Activated naive CD4-positive, alpha-beta T cell treated with anti-CD3 and anti-CD28 coated beads, Interleukin-2, amount 10 ng/mL, durations not matched to agents 7 days and 5 days (primary cell): Measurements from ENCODE around the gene MAP2K7.
"Not testable (repeated sequence)": the region's sequence is repeated elsewhere in the genome, so short reads cannot be mapped to it uniquely, and the experiment has no call there.

ENCODE experiments used
- CTCF ChIA-PET: fragments of 350-600 bp; sonication (Branson Sonifier 250); formaldehyde crosslinking; loops from one replicate; lab custom pipeline; 2021; ENCODE audit warnings: antibody characterized with exemption; lab: Charles Lee
- DNase-seq: peaks from one replicate; pipeline ENCODE4 v3.0.0-alpha.2; 2020
- H3K27ac Mint-ChIP-seq: one replicate; pipeline ENCODE4 v1.8.0; 2021; ENCODE audit warnings: mild to moderate bottlenecking, moderate library complexity, mixed read lengths
- H3K27me3 Mint-ChIP-seq: one replicate; pipeline ENCODE4 v1.8.0; 2021; ENCODE audit warnings: mild to moderate bottlenecking, mixed read lengths
- H3K36me3 Mint-ChIP-seq: one replicate; pipeline ENCODE4 v1.8.0; 2021; ENCODE audit warnings: mixed read lengths
- H3K4me1 Mint-ChIP-seq: one replicate; pipeline ENCODE4 v1.8.0; 2021; ENCODE audit warnings: mixed read lengths
- H3K4me3 Mint-ChIP-seq: one replicate; pipeline ENCODE4 v1.8.0; 2021; ENCODE audit warnings: mild to moderate bottlenecking, moderate library complexity, mixed read lengths
- H3K9me3 Mint-ChIP-seq: one replicate; pipeline ENCODE4 v1.8.0; 2021; ENCODE audit warnings: mixed read lengths

The MAP2K7 gene

GRCh38 chr19:7903244-7904073 lies at the start of gene MAP2K7:
MAP2K7 (plus strand) TSS chr19:7903877; CDS start chr19:7903945, 68 bp downstream.
- DNase-seq, result peak; percentile 100
- CTCF ChIA-PET, result interaction anchor here (0.8 to 2.0 kb wide), 6 partner anchors 17 to 85 kb away, joined by 3 to 9 read pairs (median 5); partner anchors contain the start of genes SNAPC2 and TIMM44
- Mint-ChIP-seq H3K4me1 (peaks cover 38% of the 10 kb centered on the region), H3K27ac (peak within 1 kb of the TSS; percentile 92), H3K36me3 (peaks cover 9% of the 10 kb centered on the region), H3K27me3 (peaks cover 15% of the 10 kb centered on the region), H3K9me3 (no peaks in the 10 kb centered on the region), H3K4me3 (peak within 1 kb of the TSS; percentile 85)

- Mint-ChIP-seq H3K4me1 (peaks cover 4% of the 10 kb centered on the region), H3K36me3 (no peaks in the 10 kb centered on the region), H3K9me3 (no peaks in the 10 kb centered on the region), H3K27ac (no peak overlapping the region), H3K4me3 (no peak overlapping the region), H3K27me3 (peaks cover 21% of the 10 kb centered on the region)
- CTCF ChIA-PET, result no interaction called here
- DNase-seq, result no peak
These were observed 48.1 kb upstream of the MAP2K7 start for GRCh38 chr19:7855426-7856108.

- no peak overlapping the region for H3K27ac Mint-ChIP-seq
- DNase-seq, result no peak
- peaks cover 4% of the 10 kb centered on the region for H3K4me1 Mint-ChIP-seq
- no peaks in the 10 kb centered on the region for H3K36me3 Mint-ChIP-seq
- peaks cover 27% of the 10 kb centered on the region for H3K27me3 Mint-ChIP-seq
- no peak overlapping the region for H3K4me3 Mint-ChIP-seq
- H3K9me3 Mint-ChIP-seq, result no peaks in the 10 kb centered on the region
- CTCF ChIA-PET, result no interaction called here
These were observed 47.5 kb upstream of the MAP2K7 start for GRCh38 chr19:7856109-7856591.

GRCh38 chr19:7856679-7857663 lies 46.7 kb upstream of the MAP2K7 start:
- Mint-ChIP-seq H3K9me3 (no peaks in the 10 kb centered on the region), H3K36me3 (no peaks in the 10 kb centered on the region), H3K27ac (no peak overlapping the region), H3K4me1 (peaks cover 4% of the 10 kb centered on the region), H3K27me3 (peaks cover 35% of the 10 kb centered on the region), H3K4me3 (no peak overlapping the region)
- DNase-seq, result no peak
- CTCF ChIA-PET, result interaction anchor here (2.0 kb wide), 1 partner anchor 12 kb away, joined by 8 read pairs; no protein-coding TSS in a partner anchor

- Mint-ChIP-seq H3K4me1 (peaks cover 6% of the 10 kb centered on the region), H3K27me3 (peaks cover 43% of the 10 kb centered on the region), H3K36me3 (no peaks in the 10 kb centered on the region), H3K4me3 (no peak overlapping the region), H3K9me3 (no peaks in the 10 kb centered on the region), H3K27ac (no peak overlapping the region)
- DNase-seq, result no peak
- CTCF ChIA-PET, result interaction anchor here (2.0 kb wide), 1 partner anchor 11 kb away, joined by 8 read pairs; no protein-coding TSS in a partner anchor
These were observed 46.0 kb upstream of the MAP2K7 start for GRCh38 chr19:7857727-7858108.

- H3K4me3 Mint-ChIP-seq, result no peak overlapping the region
- CTCF ChIA-PET, result interaction anchor here (2.0 kb wide), 1 partner anchor 11 kb away, joined by 8 read pairs; no protein-coding TSS in a partner anchor
- peaks cover 3% of the 10 kb centered on the region for H3K4me1 Mint-ChIP-seq
- no peaks in the 10 kb centered on the region for H3K36me3 Mint-ChIP-seq
- DNase-seq, result no peak
- peaks cover 46% of the 10 kb centered on the region for H3K27me3 Mint-ChIP-seq
- no peak overlapping the region for H3K27ac Mint-ChIP-seq
- no peaks in the 10 kb centered on the region for H3K9me3 Mint-ChIP-seq
These were observed 45.4 kb upstream of the MAP2K7 start for GRCh38 chr19:7858109-7858770.

- H3K9me3 Mint-ChIP-seq, H3K36me3 Mint-ChIP-seq, CTCF ChIA-PET, H3K27ac Mint-ChIP-seq, DNase-seq, H3K4me1 Mint-ChIP-seq, H3K4me3 Mint-ChIP-seq: not testable (repeated sequence)
- H3K27me3 Mint-ChIP-seq, result peaks cover 50% of the 10 kb centered on the region
These were observed 44.6 kb upstream of the MAP2K7 start for GRCh38 chr19:7859087-7859486.

- Mint-ChIP-seq H3K36me3 (no peaks in the 10 kb centered on the region), H3K9me3 (no peaks in the 10 kb centered on the region), H3K4me3 (no peak overlapping the region), H3K4me1 (peaks cover 13% of the 10 kb centered on the region), H3K27ac (no peak overlapping the region), H3K27me3 (peaks cover 60% of the 10 kb centered on the region)
- CTCF ChIA-PET, result interaction anchor here (2.0 kb wide), 1 partner anchor 58 kb away, joined by 8 read pairs; no protein-coding TSS in a partner anchor
- no peak for DNase-seq
These were observed 43.6 kb upstream of the MAP2K7 start for GRCh38 chr19:7859831-7860713.

GRCh38 chr19:7860714-7861618 lies 42.7 kb upstream of the MAP2K7 start:
- Mint-ChIP-seq H3K36me3 (no peaks in the 10 kb centered on the region), H3K9me3 (no peaks in the 10 kb centered on the region), H3K4me3 (no peak overlapping the region), H3K4me1 (peaks cover 20% of the 10 kb centered on the region), H3K27ac (no peak overlapping the region), H3K27me3 (peaks cover 69% of the 10 kb centered on the region)
- no peak for DNase-seq
- CTCF ChIA-PET, result interaction anchor here (1.3 to 2.2 kb wide), 4 partner anchors 8 to 59 kb away, joined by 3 to 8 read pairs (median 5); partner anchors contain the start of genes MAP2K7 and SNAPC2

GRCh38 chr19:7861619-7862412 lies 41.9 kb upstream of the MAP2K7 start:
- Mint-ChIP-seq H3K9me3 (no peaks in the 10 kb centered on the region), H3K27me3 (peaks cover 77% of the 10 kb centered on the region)

More at GRCh38 chr19:7861619-7862412, 41.9 kb upstream of the MAP2K7 start:
- H3K36me3 Mint-ChIP-seq, result no peaks in the 10 kb centered on the region
- H3K4me1 Mint-ChIP-seq, result peaks cover 20% of the 10 kb centered on the region
- DNase-seq, result no peak
- CTCF ChIA-PET, result interaction anchor here (1.2 to 2.2 kb wide), 5 partner anchors 9 to 60 kb away, joined by 3 to 8 read pairs (median 5); partner anchors contain the start of genes MAP2K7 and SNAPC2
- no peak overlapping the region for H3K27ac Mint-ChIP-seq
- no peak overlapping the region for H3K4me3 Mint-ChIP-seq
